Measurements from ENCODE around the gene TBC1D5. TPM values are rescaled to one million over a fixed set of nuclear protein-coding genes. Genes with fewer than 3 reads are reported as not detected.
"Not testable (repeated sequence)": the region's sequence is repeated elsewhere in the genome, so short reads cannot be mapped to it uniquely, and the experiment has no call there.

The TBC1D5 gene
- total RNA-seq, 1 donor from 2014 or later = 108 TPM

GRCh38 chr3:17542591-17542990, 199.8 kb downstream of the TBC1D5 start:
- peaks cover 8% of the 10 kb centered on the region for H3K9me3 Mint-ChIP-seq
- Histone ChIP-seq H3K79me2 (ENCODE audit: low read depth) (no peaks in the 10 kb centered on the region), H3K4me3 (no peak overlapping the region), H3K9ac (no peak overlapping the region), H3F3A (ENCODE audit: low read depth) (no peaks in the 10 kb centered on the region), H3K27ac (no peak overlapping the region), H3K36me3 (no peaks in the 10 kb centered on the region), H3K27me3 (no peaks in the 10 kb centered on the region), H4K20me1 (ENCODE audit: low read depth) (no peaks in the 10 kb centered on the region), H3K4me1 (peaks cover 7% of the 10 kb centered on the region), H2AFZ (replicated peaks) (no peak overlapping the region), H3K4me2 (no peak overlapping the region), H3K9me3 (ENCODE audit: low read depth) (no peaks in the 10 kb centered on the region)
- H3K27ac Mint-ChIP-seq = no peak overlapping the region
- H3K4me1 Mint-ChIP-seq = no peaks in the 10 kb centered on the region
- H3K36me3 Mint-ChIP-seq = no peaks in the 10 kb centered on the region
- H3K27me3 Mint-ChIP-seq (ENCODE audit: insufficient read depth, low read depth) = peaks cover 2% of the 10 kb centered on the region
- no peak overlapping the region for H3K4me3 Mint-ChIP-seq
- DNase-seq (ENCODE audit: low spot score) = no peak
- TF ChIP-seq EZH2 (IDR thresholded peaks at IDR 0.05) (no peak), EZH2phosphoT487 (IDR thresholded peaks at IDR 0.05) (no peak), CTCF (IDR thresholded peaks at IDR 0.05) (no peak)

GRCh38 chr3:17539436-17539835, 203.0 kb downstream of the TBC1D5 start:
- peaks cover 12% of the 10 kb centered on the region for H3K4me1 Mint-ChIP-seq
- no peaks in the 10 kb centered on the region for H3K79me2 ChIP-seq (ENCODE audit: low read depth)
- no peak overlapping the region for H3K4me2 ChIP-seq
- H3K4me3 Mint-ChIP-seq = no peak overlapping the region
- H3K27me3 Mint-ChIP-seq (ENCODE audit: insufficient read depth, low read depth) = peaks cover 2% of the 10 kb centered on the region
- H3K4me3 ChIP-seq = no peak overlapping the region
- no peaks in the 10 kb centered on the region for H4K20me1 ChIP-seq (ENCODE audit: low read depth)
- H3K9me3 ChIP-seq (ENCODE audit: low read depth) = no peaks in the 10 kb centered on the region
- no peaks in the 10 kb centered on the region for H3K36me3 Mint-ChIP-seq
- H3K4me1 ChIP-seq = no peaks in the 10 kb centered on the region
- no peaks in the 10 kb centered on the region for H3K27me3 ChIP-seq
- peaks cover 8% of the 10 kb centered on the region for H3K9me3 Mint-ChIP-seq
- H3K9ac ChIP-seq = no peak overlapping the region
- H2AFZ ChIP-seq (replicated peaks) = no peak overlapping the region
- no peak overlapping the region for H3K27ac Mint-ChIP-seq
- no peak overlapping the region for H3K27ac ChIP-seq
- H3F3A ChIP-seq (ENCODE audit: low read depth) = no peaks in the 10 kb centered on the region
- TF ChIP-seq CTCF (IDR thresholded peaks at IDR 0.05) (no peak), EZH2phosphoT487 (IDR thresholded peaks at IDR 0.05) (no peak), EZH2 (IDR thresholded peaks at IDR 0.05) (no peak)
- no peaks in the 10 kb centered on the region for H3K36me3 ChIP-seq
- DNase-seq (ENCODE audit: low spot score) = no peak

GRCh38 chr3:17535274-17535673, 207.2 kb downstream of the TBC1D5 start:
- Histone ChIP-seq H3K79me2 (ENCODE audit: low read depth) (no peaks in the 10 kb centered on the region), H3F3A (ENCODE audit: low read depth) (no peaks in the 10 kb centered on the region), H3K9me3 (ENCODE audit: low read depth) (no peaks in the 10 kb centered on the region), H2AFZ (replicated peaks) (no peak overlapping the region), H3K27ac (no peak overlapping the region), H3K4me2 (no peak overlapping the region), H3K27me3 (no peaks in the 10 kb centered on the region), H3K36me3 (no peaks in the 10 kb centered on the region), H3K4me3 (no peak overlapping the region), H3K9ac (no peak overlapping the region), H3K4me1 (no peaks in the 10 kb centered on the region), H4K20me1 (ENCODE audit: low read depth) (no peaks in the 10 kb centered on the region)
- DNase-seq (ENCODE audit: low spot score) = no peak
- no peaks in the 10 kb centered on the region for H3K36me3 Mint-ChIP-seq
- peaks cover 11% of the 10 kb centered on the region for H3K9me3 Mint-ChIP-seq
- TF ChIP-seq CTCF (IDR thresholded peaks at IDR 0.05) = no peak
- H3K27me3 Mint-ChIP-seq (ENCODE audit: insufficient read depth, low read depth) = no peaks in the 10 kb centered on the region
- peaks cover 14% of the 10 kb centered on the region for H3K4me1 Mint-ChIP-seq
- no peak overlapping the region for H3K4me3 Mint-ChIP-seq
- H3K27ac Mint-ChIP-seq = peak overlapping the region; percentile 58

- not testable (repeated sequence) for DNase-seq (ENCODE audit: low spot score); H3K36me3 ChIP-seq; H3K36me3 Mint-ChIP-seq; H3K27me3 ChIP-seq; H3K4me1 ChIP-seq; H3K4me3 ChIP-seq; H3K79me2 ChIP-seq (ENCODE audit: low read depth); H4K20me1 ChIP-seq (ENCODE audit: low read depth); H2AFZ ChIP-seq (replicated peaks); H3K4me3 Mint-ChIP-seq; H3K4me2 ChIP-seq; H3K9ac ChIP-seq; H3K27me3 Mint-ChIP-seq (ENCODE audit: insufficient read depth, low read depth); H3K27ac ChIP-seq; H3K27ac Mint-ChIP-seq; H3K9me3 Mint-ChIP-seq; H3F3A ChIP-seq (ENCODE audit: low read depth); H3K9me3 ChIP-seq (ENCODE audit: low read depth)
- peaks cover 14% of the 10 kb centered on the region for H3K4me1 Mint-ChIP-seq
Observed at GRCh38 chr3:17532446-17532845, 210.0 kb downstream of the TBC1D5 start.

Measured in neural progenitor cell (in vitro differentiated cells).